GM19351 (cell line): Measurements from ENCODE around the gene CAB39.
"Not testable (repeated sequence)": the region's sequence is repeated elsewhere in the genome, so short reads cannot be mapped to it uniquely, and the experiment has no call there.

Experiments used
- ATAC-seq: cut with Tn5 transposase; IDR thresholded peaks from one replicate; pipeline ENCODE4 v1.9.1; 2021; ENCODE audit warnings: mild to moderate bottlenecking, moderate library complexity; ENCODE audit not compliant: unreplicated experiment

Gene CAB39

GRCh38 chr2:230682546-230682945, 30.1 kb upstream of the CAB39 start:
- ATAC-seq: no peak

GRCh38 chr2:230684270-230685168, 28.1 kb upstream of the CAB39 start:
- ATAC-seq: no peak

GRCh38 chr2:230685178-230685577, 27.5 kb upstream of the CAB39 start:
- ATAC-seq: no peak

- ATAC-seq: no peak
Observed at GRCh38 chr2:230687498-230687897, 25.1 kb upstream of the CAB39 start.

GRCh38 chr2:230688490-230688889, 24.2 kb upstream of the CAB39 start:
- no peak for ATAC-seq

- ATAC-seq: no peak
Observed at GRCh38 chr2:230690439-230690838, 22.2 kb upstream of the CAB39 start.

GRCh38 chr2:230691005-230691647, 21.5 kb upstream of the CAB39 start:
- ATAC-seq: no peak

GRCh38 chr2:230692760-230693159, 19.9 kb upstream of the CAB39 start:
- ATAC-seq: no peak

- ATAC-seq: no peak
Observed at GRCh38 chr2:230693411-230693810, 19.2 kb upstream of the CAB39 start.

GRCh38 chr2:230694241-230694640, 18.4 kb upstream of the CAB39 start:
- no peak for ATAC-seq

- no peak for ATAC-seq
Observed at GRCh38 chr2:230695551-230695950, 17.1 kb upstream of the CAB39 start.

GRCh38 chr2:230696670-230697069, 16.0 kb upstream of the CAB39 start:
- ATAC-seq: no peak

- no peak for ATAC-seq
Observed at GRCh38 chr2:230697676-230698075, 15.0 kb upstream of the CAB39 start.

GRCh38 chr2:230698753-230699152, 13.9 kb upstream of the CAB39 start:
- ATAC-seq: not testable (repeated sequence)

GRCh38 chr2:230700447-230700846, 12.2 kb upstream of the CAB39 start:
- no peak for ATAC-seq

- ATAC-seq: no peak
Observed at GRCh38 chr2:230701308-230701707, 11.3 kb upstream of the CAB39 start.

GRCh38 chr2:230702457-230702856, 10.2 kb upstream of the CAB39 start:
- ATAC-seq: not testable (repeated sequence)

GRCh38 chr2:230703514-230703913, 9.1 kb upstream of the CAB39 start:
- no peak for ATAC-seq

- no peak for ATAC-seq
Observed at GRCh38 chr2:230706053-230706521, 6.6 kb upstream of the CAB39 start.

GRCh38 chr2:230706966-230707365, 5.7 kb upstream of the CAB39 start:
- no peak for ATAC-seq

GRCh38 chr2:230708204-230708603, 4.4 kb upstream of the CAB39 start:
- ATAC-seq: no peak

GRCh38 chr2:230711224-230711623, 1.4 kb upstream of the CAB39 start:
- ATAC-seq: no peak
